Measurements from ENCODE around the gene SPTBN1.

SPTBN1 gene

GRCh38 chr2:54602736-54603322 lies 146.7 kb downstream of the SPTBN1 start:
- TF ChIP-seq, protein P1, sequence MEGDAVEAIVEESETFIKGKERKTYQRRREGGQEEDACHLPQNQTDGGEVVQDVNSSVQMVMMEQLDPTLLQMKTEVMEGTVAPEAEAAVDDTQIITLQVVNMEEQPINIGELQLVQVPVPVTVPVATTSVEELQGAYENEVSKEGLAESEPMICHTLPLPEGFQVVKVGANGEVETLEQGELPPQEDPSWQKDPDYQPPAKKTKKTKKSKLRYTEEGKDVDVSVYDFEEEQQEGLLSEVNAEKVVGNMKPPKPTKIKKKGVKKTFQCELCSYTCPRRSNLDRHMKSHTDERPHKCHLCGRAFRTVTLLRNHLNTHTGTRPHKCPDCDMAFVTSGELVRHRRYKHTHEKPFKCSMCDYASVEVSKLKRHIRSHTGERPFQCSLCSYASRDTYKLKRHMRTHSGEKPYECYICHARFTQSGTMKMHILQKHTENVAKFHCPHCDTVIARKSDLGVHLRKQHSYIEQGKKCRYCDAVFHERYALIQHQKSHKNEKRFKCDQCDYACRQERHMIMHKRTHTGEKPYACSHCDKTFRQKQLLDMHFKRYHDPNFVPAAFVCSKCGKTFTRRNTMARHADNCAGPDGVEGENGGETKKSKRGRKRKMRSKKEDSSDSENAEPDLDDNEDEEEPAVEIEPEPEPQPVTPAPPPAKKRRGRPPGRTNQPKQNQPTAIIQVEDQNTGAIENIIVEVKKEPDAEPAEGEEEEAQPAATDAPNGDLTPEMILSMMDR (IDR thresholded peaks at IDR 0.05; ENCODE audit: low read depth, low read length): no peak
- H3K4me3 ChIP-seq (ENCODE audit: low read depth, low read length): no peak overlapping the region

DNA sequence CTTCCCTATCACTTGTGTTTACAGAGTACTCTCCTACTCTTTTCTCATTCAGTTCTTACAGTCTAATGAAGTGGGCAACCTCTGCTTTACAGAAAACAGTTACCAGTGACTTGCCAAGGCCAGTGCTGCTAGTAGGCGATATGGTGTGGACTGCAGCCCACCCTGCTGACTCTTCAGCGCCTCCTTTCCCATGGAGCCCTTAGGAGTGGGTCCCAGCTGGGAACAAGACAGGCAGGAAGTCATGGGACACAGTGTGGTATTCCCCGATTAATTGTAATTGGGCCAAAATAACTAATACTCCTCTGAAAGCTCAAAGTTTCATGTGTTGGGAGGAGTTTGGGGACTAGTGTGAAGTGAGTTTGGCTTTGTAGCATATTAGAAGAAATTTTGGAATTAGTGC lies 147.2 kb downstream of the SPTBN1 start:
- TF ChIP-seq, protein P1 (IDR thresholded peaks at IDR 0.05; ENCODE audit: low read depth, low read length): no peak
- H3K4me3 ChIP-seq (ENCODE audit: low read depth, low read length): no peak overlapping the region

- TF ChIP-seq, protein P1 (IDR thresholded peaks at IDR 0.05; ENCODE audit: low read depth, low read length): no peak
- H3K4me3 ChIP-seq (ENCODE audit: low read depth, low read length): no peak overlapping the region
These were observed 147.7 kb downstream of the SPTBN1 start for GRCh38 chr2:54603796-54604195.

- TF ChIP-seq, protein P1 (IDR thresholded peaks at IDR 0.05; ENCODE audit: low read depth, low read length): no peak
- H3K4me3 ChIP-seq (ENCODE audit: low read depth, low read length): no peak overlapping the region
These were observed 148.7 kb downstream of the SPTBN1 start for GRCh38 chr2:54604871-54605270.

GRCh38 chr2:54605836-54606235 lies 149.7 kb downstream of the SPTBN1 start:
- TF ChIP-seq, protein P1 (IDR thresholded peaks at IDR 0.05; ENCODE audit: low read depth, low read length): no peak
- no peak overlapping the region for H3K4me3 ChIP-seq (ENCODE audit: low read depth, low read length)

DNA sequence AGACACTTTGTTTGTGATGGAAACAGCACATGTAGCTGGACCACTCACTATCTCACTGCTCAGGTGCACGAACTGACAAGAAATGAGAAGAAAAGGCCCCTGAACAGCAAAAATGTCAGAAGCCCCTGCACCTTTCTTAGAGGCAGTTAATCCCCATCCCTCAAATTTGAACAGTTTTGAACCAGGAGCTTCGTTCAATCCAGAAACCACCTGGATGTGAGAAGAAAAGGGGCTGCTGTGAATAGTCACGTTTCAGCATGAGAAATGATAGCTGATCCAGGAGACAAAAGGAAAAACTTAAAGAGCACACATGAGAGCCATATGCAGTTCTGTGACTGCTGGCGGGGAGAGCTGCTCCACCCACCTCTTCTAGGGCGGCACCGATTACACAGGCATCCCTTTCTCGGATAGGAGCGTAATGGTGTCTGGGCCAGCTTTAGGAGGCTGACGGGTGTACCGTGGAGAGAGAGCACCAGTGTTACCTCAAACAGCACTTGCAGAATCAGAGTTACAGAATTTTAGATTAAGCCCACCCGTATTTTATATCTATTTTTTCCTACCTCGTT lies 150.3 kb downstream of the SPTBN1 start:
- TF ChIP-seq, protein P1 (IDR thresholded peaks at IDR 0.05; ENCODE audit: low read depth, low read length): no peak
- no peak overlapping the region for H3K4me3 ChIP-seq (ENCODE audit: low read depth, low read length)

- TF ChIP-seq, protein P1 (IDR thresholded peaks at IDR 0.05; ENCODE audit: low read depth, low read length): no peak
- H3K4me3 ChIP-seq (ENCODE audit: low read depth, low read length): no peak overlapping the region
These were observed 152.1 kb downstream of the SPTBN1 start for GRCh38 chr2:54608224-54608623.

All from WI38 (cell line).